Stimulated activated CD8-positive, alpha-beta memory T cell treated with anti-CD3 and anti-CD28 coated beads, Interleukin-15, amount 100 ng/mL, for 48 hours (primary cell): ENCODE measurements around the gene EEF1B2.
"Not testable (repeated sequence)": the region's sequence is repeated elsewhere in the genome, so short reads cannot be mapped to it uniquely, and the experiment has no call there.

Experiments used
- DNase-seq, 2 donors: peaks; one replicate each; pipeline ENCODE4 v3.0.0-alpha.2; 2020; ENCODE audit warnings: low read depth in 2 of 2

Gene EEF1B2

DNA sequence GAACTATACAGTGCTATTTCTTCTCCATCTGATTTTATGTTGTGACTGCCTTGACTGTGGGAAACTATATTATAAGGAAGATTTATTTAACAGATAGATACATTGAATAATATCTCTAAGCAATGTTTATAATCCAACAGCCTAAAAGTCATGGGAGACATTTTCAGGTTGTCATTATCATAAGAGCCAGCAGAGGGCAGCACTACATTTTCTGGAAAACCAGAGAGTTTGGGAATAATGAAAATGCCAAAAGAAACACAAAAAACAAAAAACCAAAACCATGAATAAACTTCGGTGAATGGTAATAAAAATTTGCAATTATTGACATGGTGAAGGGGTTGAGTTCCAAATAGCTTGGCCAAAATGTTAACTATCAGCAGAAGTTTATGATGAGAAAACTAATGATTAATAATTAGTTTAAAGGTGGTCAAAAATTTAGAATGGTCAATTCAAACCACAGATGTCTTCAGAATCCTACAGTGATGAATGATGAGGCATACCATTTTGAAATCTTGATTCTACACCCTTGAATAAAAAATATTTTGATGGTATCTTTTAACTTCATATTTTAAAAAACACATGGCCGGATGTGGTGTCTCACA lies 4.7 kb downstream of the EEF1B2 start:
- DNase-seq, result no peak

DNA sequence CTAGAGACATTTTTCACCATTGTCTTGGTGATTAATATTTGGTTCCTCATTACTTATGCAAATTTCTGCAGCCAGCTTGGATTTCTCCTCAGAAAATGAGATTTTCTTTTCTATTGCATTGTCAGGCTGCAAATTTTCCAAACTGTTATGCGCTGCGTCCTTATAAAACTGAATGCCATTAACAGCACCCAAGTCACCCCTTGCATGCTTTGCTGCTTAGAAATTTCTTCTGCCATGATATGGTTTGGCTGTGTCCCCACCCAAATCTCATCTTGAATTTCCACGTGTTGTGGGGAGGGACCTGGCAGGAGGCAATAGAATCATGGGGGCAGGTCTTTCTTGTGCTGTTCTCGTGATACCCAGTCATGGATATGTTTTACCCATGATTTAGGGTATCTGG lies 8.5 kb downstream of the EEF1B2 start:
- not testable (repeated sequence) for DNase-seq

GRCh38 chr2:206171624-206172397 lies 12.1 kb downstream of the EEF1B2 start:
- DNase-seq, result not testable (repeated sequence)

- DNase-seq, result no peak
Observed at GRCh38 chr2:206173147-206173546, 13.5 kb downstream of the EEF1B2 start.

GRCh38 chr2:206176121-206176520 lies 16.4 kb downstream of the EEF1B2 start:
- no peak for DNase-seq

- DNase-seq, result no peak
Observed at GRCh38 chr2:206176901-206177300, 17.2 kb downstream of the EEF1B2 start.

DNA sequence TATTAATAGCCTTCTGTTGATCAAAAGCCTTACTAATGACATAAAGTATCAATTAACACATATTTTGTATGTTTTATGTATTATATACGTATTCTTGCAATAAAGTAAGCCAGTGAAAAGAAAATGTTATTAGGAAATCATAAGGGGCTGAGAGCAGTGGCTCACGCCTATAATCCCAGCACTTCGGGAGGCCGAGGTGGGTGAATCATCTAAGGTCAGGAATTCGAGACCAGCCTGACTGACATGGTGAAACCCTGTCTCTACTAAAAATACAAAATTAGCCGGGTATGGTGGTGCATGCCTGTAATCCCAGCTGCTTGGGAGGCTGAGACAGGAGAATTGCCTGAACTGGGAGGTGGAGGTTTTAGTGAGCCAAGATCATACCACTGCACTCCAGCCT lies 21.8 kb downstream of the EEF1B2 start:
- DNase-seq, result not testable (repeated sequence)

DNA sequence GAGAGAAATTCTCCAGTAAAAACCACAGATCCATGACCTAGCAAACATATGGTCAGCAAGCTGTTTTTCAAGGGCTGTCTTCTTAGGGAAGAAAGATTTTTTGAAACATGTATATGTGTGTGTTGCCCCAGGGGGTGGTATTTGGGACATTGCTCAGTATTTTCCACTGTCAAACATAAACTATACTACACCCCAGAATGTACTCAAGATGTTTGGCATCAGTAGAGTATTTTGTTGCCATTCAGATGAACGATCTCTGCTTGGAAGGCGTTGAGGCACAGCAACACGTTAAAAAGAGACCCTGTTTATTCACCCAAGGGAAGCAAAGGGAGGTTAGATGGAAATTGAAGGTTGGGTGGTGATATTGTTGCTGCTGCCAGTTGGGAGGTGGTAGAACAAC lies 30.0 kb downstream of the EEF1B2 start:
- no peak for DNase-seq

DNA sequence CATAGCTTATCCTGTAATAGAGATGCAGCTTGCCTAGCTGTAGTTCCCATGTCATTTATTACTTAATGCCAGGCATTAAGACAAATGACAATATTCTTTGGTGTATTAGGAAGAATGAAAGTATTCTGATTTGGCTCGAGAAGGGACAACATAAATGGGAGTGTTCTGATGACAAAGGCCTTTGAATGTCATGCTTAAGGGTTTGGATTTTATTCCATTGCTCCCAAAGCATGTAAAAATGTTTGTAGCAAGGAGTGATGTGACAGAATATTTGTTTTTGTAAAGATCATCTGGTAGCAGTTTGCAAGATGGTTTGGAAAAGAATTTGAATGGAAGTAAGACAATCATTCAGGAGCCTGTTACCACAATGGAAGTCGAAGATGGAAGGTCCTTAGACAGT lies 30.4 kb downstream of the EEF1B2 start:
- no peak for DNase-seq

GRCh38 chr2:206190689-206191088 lies 31.0 kb downstream of the EEF1B2 start:
- no peak for DNase-seq

- DNase-seq, result no peak
Observed at GRCh38 chr2:206192157-206192556, 32.5 kb downstream of the EEF1B2 start.

DNA sequence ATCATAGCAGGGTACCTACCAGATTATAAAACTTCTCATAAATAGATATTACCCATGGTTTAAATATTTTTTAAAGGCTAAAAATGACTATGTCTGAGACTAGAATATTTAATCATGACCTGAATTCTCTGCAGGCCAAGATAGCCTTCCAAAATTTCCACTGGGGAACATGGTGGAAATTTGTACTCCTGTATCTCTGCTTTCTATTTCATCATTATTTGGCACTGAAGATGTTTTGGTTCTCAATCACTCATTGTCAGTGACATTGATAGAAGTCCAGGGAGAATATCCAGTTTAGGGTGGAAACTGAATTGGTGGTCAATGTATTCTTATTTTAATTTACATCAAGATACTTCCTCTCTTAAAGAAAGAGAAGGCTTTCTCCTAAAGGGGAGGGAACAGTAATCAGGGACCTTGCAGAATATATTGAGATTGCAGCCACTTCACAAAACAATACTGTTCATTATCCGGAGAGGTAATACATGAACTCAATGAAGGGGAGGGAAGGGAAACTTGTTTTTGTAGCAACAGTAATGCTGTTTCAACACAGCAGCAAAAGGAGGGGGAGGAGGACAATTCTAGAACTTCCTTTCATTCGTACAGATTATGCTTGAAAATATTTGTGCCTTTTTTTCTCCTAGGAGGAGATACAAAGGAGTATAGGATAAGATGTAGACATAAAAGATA lies 34.1 kb downstream of the EEF1B2 start:
- no peak for DNase-seq

DNA sequence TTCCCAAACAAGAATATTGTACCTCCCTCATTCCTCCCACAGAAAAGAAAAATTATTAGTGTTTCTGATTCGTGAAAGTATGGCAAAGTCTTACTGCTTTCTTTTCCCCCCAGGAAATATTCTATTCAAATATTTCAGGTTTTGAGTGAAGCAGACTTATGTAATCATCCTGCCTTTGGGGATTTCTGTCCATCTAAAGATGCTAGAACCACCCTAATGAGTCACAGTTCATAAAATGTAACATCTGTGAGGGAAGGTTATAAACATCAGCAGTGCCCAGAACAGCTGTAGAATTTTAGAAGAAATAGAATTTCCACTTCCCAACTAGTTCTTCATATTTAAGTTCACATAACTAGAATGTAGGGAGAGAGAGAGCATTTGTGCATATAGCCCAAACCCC lies 39.0 kb downstream of the EEF1B2 start:
- DNase-seq, result no peak

GRCh38 chr2:206201075-206201848 lies 41.6 kb downstream of the EEF1B2 start:
- DNase-seq, result no peak

- no peak for DNase-seq
Observed at GRCh38 chr2:206202446-206202845, 42.8 kb downstream of the EEF1B2 start.

DNA sequence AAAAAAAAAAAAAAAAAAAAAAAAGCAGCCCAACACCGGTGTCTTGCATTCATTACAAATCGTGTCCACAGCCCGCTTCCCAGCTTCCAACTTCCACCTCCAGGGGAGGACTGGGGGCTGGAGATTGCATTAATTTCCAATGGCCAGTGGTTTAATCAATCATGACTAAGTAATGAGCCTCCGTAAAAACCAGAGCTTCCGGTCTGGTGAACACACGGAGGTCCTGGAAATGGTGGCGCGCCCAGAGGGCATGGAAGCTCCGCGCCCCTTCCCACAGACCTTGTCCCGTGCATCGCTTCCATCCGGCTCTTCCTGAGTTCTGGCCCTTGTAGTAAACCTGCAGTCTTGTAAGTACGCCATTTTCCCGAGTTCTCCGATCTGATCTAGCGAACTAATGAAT lies 43.6 kb downstream of the EEF1B2 start:
- DNase-seq, result no peak

GRCh38 chr2:206204710-206205109 lies 45.0 kb downstream of the EEF1B2 start:
- no peak for DNase-seq

- DNase-seq, result not testable (repeated sequence)
Observed at GRCh38 chr2:206207316-206207715, 47.6 kb downstream of the EEF1B2 start.

- DNase-seq, result no peak
Observed at GRCh38 chr2:206208900-206209299, 49.2 kb downstream of the EEF1B2 start.

GRCh38 chr2:206211657-206212255 lies 52.1 kb downstream of the EEF1B2 start:
- no peak for DNase-seq
